Stomach (tissue), 19 donors: ENCODE results near the gene CHD1. TPM values are rescaled to one million over a fixed set of nuclear protein-coding genes. Genes with fewer than 3 reads are reported as not detected.
A peak's percentile ranks its signal among the peaks of the same experiment; 100 is the strongest.

Source experiments
- DNase-seq, 2 donors: peaks; one replicate each; pipeline versions ENCODE4 v3.0.0 to v3.0.0-alpha.2; 2013 to 2019
- H3K27ac ChIP-seq, 5 donors: fragments of 200-600 bp in 4 of 5; sonication (generic) in 4 of 5; one replicate each; pipeline ENCODE4 v1.5.1; 2013 to 2019; ENCODE audit warnings: mild to moderate bottlenecking in 1 of 5, moderate library complexity in 1 of 5
- H3K27me3 ChIP-seq, 3 donors: fragments of 200-600 bp; sonication (generic); one replicate each; pipeline ENCODE4 v1.5.1; 2017 to 2019; ENCODE audit warnings: mixed run types in 1 of 3
- H3K36me3 ChIP-seq, 4 donors: fragments of 200-600 bp; sonication (generic); 1 replicate in 3 of 4; 2 replicates in 1 of 4; pipeline ENCODE4 v1.5.1; 2016 to 2019
- H3K4me1 ChIP-seq, 4 donors: fragments of 200-600 bp; sonication (generic); one replicate each; pipeline ENCODE4 v1.5.1; 2016 to 2019
- H3K4me3 ChIP-seq, 4 donors: fragments of 200-600 bp; sonication (generic) in 3 of 4; one replicate each; pipeline ENCODE4 v1.5.1; 2016 to 2019; ENCODE audit warnings: mild to moderate bottlenecking in 1 of 4
- H3K9me3 ChIP-seq, 4 donors: fragments of 200-600 bp; sonication (generic); one replicate each; pipeline ENCODE4 v1.5.1; 2016 to 2019
- CTCF ChIP-seq, 7 experiments: fragments of 450-650 bp in 4 of 7; fragments of 200-600 bp in 3 of 7; sonication (generic) in 3 of 7; IDR thresholded peaks; one replicate each; pipeline ENCODE4 v1.5.1; 2016 to 2019; ENCODE audit warnings: antibody characterized with exemption in 7 of 7, control low read depth in 2 of 7, mild to moderate bottlenecking in 1 of 7
- EP300 ChIP-seq: sonication (generic); formaldehyde crosslinking; IDR thresholded peaks from one replicate; pipeline ENCODE4 v1.6.1; 2017; ENCODE audit warnings: antibody characterized with exemption
- POLR2A ChIP-seq, 4 donors: fragments of 450-650 bp; IDR thresholded peaks; one replicate each; pipeline ENCODE4 v1.6.1; 2016; ENCODE audit warnings: antibody characterized with exemption in 4 of 4, control low read depth in 2 of 4, mild to moderate bottlenecking in 1 of 4, moderate library complexity in 1 of 4
- POLR2AphosphoS5 ChIP-seq, 3 donors: sonication (generic); formaldehyde crosslinking; IDR thresholded peaks; one replicate each; pipeline ENCODE4 v1.6.1; 2016; ENCODE audit warnings: antibody characterized with exemption in 3 of 3
- WGBS, 5 donors: extraction: QIAGEN DNeasy Blood & Tissue Kit in 3 of 5; methylation state at CpG; one replicate each; pipeline versions ENCODE4 v1.1.5 to v1.1.7; 2013 to 2018; 5-methylcytosine and 5-hydroxymethylcytosine counted together
- intact Hi-C: fragments of 100-400 bp; cut with DNase I; formaldehyde crosslinking; loops from one replicate; pipeline ENCODE4 v1.15.1; 2023; ENCODE audit warnings: low total_unique reads
- long read RNA-seq, 10 donors: transcript quantifications; one replicate each; lab custom pipeline, GENCODE V29; 2026
- polyA plus RNA-seq, 3 donors: library from polyadenylated mRNA; stranded (reverse); fragments of 200-250 nt; gene quantifications; one replicate each; pipeline ENCODE4 v1.2.3, GENCODE V29; 2013
- total RNA-seq, 5 donors: library from RNA; depleted of rRNA; stranded (reverse); fragments of >200 nt; gene quantifications; one replicate each; pipeline versions ENCODE4 v1.1.0 to v1.2.3, GENCODE V29; 2014 to 2016
- donor health status: healthy with polysubstance abuse.
- donor health status: Bipolar disorder and iron deficiency.
- donor health status: healthy.

The CHD1 gene
- 100 to 1,000 TPM in 2 of 5 donors, 10 to 100 TPM in 3; 15.1 to 119 (median 50.0) TPM for total RNA-seq
- polyA plus RNA-seq, result 10 to 100 TPM in 1 of 3 donors, 1 to 10 TPM in 2; 8.0 to 24.6 (median 9.6) TPM
- long read RNA-seq, donor 1, partial matches to known transcripts, result 0 of 5 reads
- long read RNA-seq, donor 1, other reads (novel, unspliced or antisense), result 0 of 5 reads
- long read RNA-seq, donor 2, transcript CHD1-205 (4 exons, 724 nt), result major isoform, 7 of 10 reads
- long read RNA-seq, donor 2, partial matches to known transcripts, result 0 of 10 reads
- long read RNA-seq, donor 2, other reads (novel, unspliced or antisense), result 0 of 10 reads
- long read RNA-seq, donor 3, partial matches to known transcripts, result 0 of 4 reads
- long read RNA-seq, donor 3, other reads (novel, unspliced or antisense), result 0 of 4 reads
- long read RNA-seq, donor 4, result 0 reads
- long read RNA-seq, donor 5, partial matches to known transcripts, result 0 of 6 reads
- long read RNA-seq, donor 5, other reads (novel, unspliced or antisense), result 0 of 6 reads
- long read RNA-seq, donor 6, partial matches to known transcripts, result 0 of 1 reads
- long read RNA-seq, donor 6, other reads (novel, unspliced or antisense), result 0 of 1 reads
- long read RNA-seq, donor 7, partial matches to known transcripts, result 0 of 3 reads
- long read RNA-seq, donor 7, other reads (novel, unspliced or antisense), result 0 of 3 reads
- long read RNA-seq, donor 8, transcript CHD1-205 (4 exons, 724 nt), result major isoform, 14 of 15 reads
- long read RNA-seq, donor 8, partial matches to known transcripts, result 0 of 15 reads
- long read RNA-seq, donor 8, other reads (novel, unspliced or antisense), result 0 of 15 reads
- long read RNA-seq, donor 9, partial matches to known transcripts, result 0 of 6 reads
- long read RNA-seq, donor 9, other reads (novel, unspliced or antisense), result 0 of 6 reads
- long read RNA-seq, donor 10, partial matches to known transcripts, result 0 of 1 reads
- long read RNA-seq, donor 10, other reads (novel, unspliced or antisense), result 0 of 1 reads

- 0 to 1% (median 0%) methylated on average over 69 to 101 of the region's 101 CpGs for WGBS, 5 donors
- intact Hi-C loops, result no loop called here
- Histone ChIP-seq H3K4me1 (peaks cover 22 to 73% (median 48%) of the 10 kb centered on the region in 4 donors), H3K9me3 (no peaks in the 10 kb centered on the region), H3K27me3 (no peaks in the 10 kb centered on the region), H3K27ac (peak within 1 kb of the TSS; percentile 99 to 100 (median 100)), H3K36me3 (peaks cover 7 to 18% (median 16%) of the 10 kb centered on the region in 4 donors), H3K4me3 (peak within 1 kb of the TSS; percentile 76 to 93 (median 88))
- peak; percentile 95 to 99 for DNase-seq
- TF ChIP-seq CTCF (IDR thresholded peaks at IDR 0.05) (no peak), POLR2AphosphoS5 (IDR thresholded peaks at IDR 0.05) (peak; percentile 98 to 99 (median 98)), EP300 (peak; percentile 82), POLR2A (IDR thresholded peaks at IDR 0.05) (peak in 2 of 4 donors; percentile 76 to 85)
Observed at GRCh38 chr5:98928873-98929709, at the start of gene CHD1. TSS of gene CHD1 (minus strand) at chr5:98929007. CDS start at chr5:98926386, 2,621 bp downstream.

- no peak for DNase-seq
- no peak overlapping the region for H3K4me3 ChIP-seq
- WGBS, 5 donors, result 85 to 100% (median 92%) methylated on average over 1 of the region's 1 CpG
- peak overlapping the region; percentile 51 to 89 (median 70) for H3K27ac ChIP-seq
- TF ChIP-seq POLR2A (IDR thresholded peaks at IDR 0.05) (no peak), POLR2AphosphoS5 (IDR thresholded peaks at IDR 0.05) (no peak), EP300 (no peak), CTCF (IDR thresholded peaks at IDR 0.05) (no peak)
- no peaks in the 10 kb centered on the region for H3K27me3 ChIP-seq
- intact Hi-C loops, result no loop called here
- no peaks in the 10 kb centered on the region for H3K36me3 ChIP-seq
- H3K4me1 ChIP-seq, result peaks cover 4 to 10% (median 5%) of the 10 kb centered on the region in 4 donors
- H3K9me3 ChIP-seq, result no peaks in the 10 kb centered on the region
Observed at GRCh38 chr5:98978528-98978927, 49.7 kb upstream of the CHD1 start.

GRCh38 chr5:98977723-98978122 is 48.9 kb upstream of the CHD1 start:
- peak; percentile 74 to 93 for DNase-seq
- WGBS, 5 donors, result 21 to 66% (median 43%) methylated on average over 1 of the region's 1 CpG
- Histone ChIP-seq H3K4me3 (no peak overlapping the region), H3K27ac (peak overlapping the region; percentile 51 to 78 (median 61)), H3K27me3 (no peaks in the 10 kb centered on the region), H3K36me3 (no peaks in the 10 kb centered on the region), H3K9me3 (no peaks in the 10 kb centered on the region), H3K4me1 (peaks cover 4 to 10% (median 5%) of the 10 kb centered on the region in 4 donors)
- TF ChIP-seq EP300 (no peak), POLR2A (IDR thresholded peaks at IDR 0.05) (no peak), CTCF (IDR thresholded peaks at IDR 0.05) (peak in 1 of 7 experiments; percentile 15), POLR2AphosphoS5 (IDR thresholded peaks at IDR 0.05) (peak in 1 of 3 donors; percentile 38)
- intact Hi-C loops, result no loop called here
